Gastroesophageal sphincter (tissue), 3 donors: Measurements from ENCODE around the gene C1orf159.

Experiments
- CTCF ChIP-seq, 4 experiments: fragments of 200-600 bp in 2 of 4; fragments of 450-650 bp in 2 of 4; sonication (generic) in 1 of 4; IDR thresholded peaks; one replicate each; pipeline ENCODE4 v1.5.1; 2017 to 2019; ENCODE audit warnings: antibody characterized with exemption in 4 of 4, mild to moderate bottlenecking in 2 of 4, moderate library complexity in 2 of 4
- EP300 ChIP-seq: sonication (generic); formaldehyde crosslinking; IDR thresholded peaks from one replicate; pipeline ENCODE4 v1.6.1; 2017; ENCODE audit warnings: antibody characterized with exemption, mild to moderate bottlenecking
- POLR2A ChIP-seq, 2 donors: fragments of 450-650 bp; IDR thresholded peaks; one replicate each; pipeline ENCODE4 v1.6.1; 2017; ENCODE audit warnings: antibody characterized with exemption in 2 of 2, mild to moderate bottlenecking in 2 of 2, moderate library complexity in 1 of 2
- POLR2AphosphoS5 ChIP-seq: sonication (generic); formaldehyde crosslinking; IDR thresholded peaks from one replicate; pipeline ENCODE4 v1.6.1; 2017; ENCODE audit warnings: antibody characterized with exemption

GRCh38 chr1:1125945-1126344 lies 10.1 kb upstream of the C1orf159 start:
- TF ChIP-seq POLR2AphosphoS5: no peak
- no peak for TF ChIP-seq CTCF (IDR thresholded peaks at IDR 0.05)
- no peak for TF ChIP-seq POLR2A (IDR thresholded peaks at IDR 0.05)
- TF ChIP-seq EP300: no peak
